HG03521 (cell line): ENCODE measurements around the gene BLACAT1.

Experiments used
- ATAC-seq: cut with Tn5 transposase; IDR thresholded peaks from one replicate; pipeline ENCODE4 v1.9.1; 2021; ENCODE audit warnings: mild to moderate bottlenecking, moderate library complexity; ENCODE audit not compliant: unreplicated experiment

The BLACAT1 gene

GRCh38 chr1:205455581-205456382 lies at the start of gene BLACAT1:
BLACAT1 (minus strand) TSS chr1:205456045.
- ATAC-seq: no peak

- no peak for ATAC-seq
Observed at GRCh38 chr1:205505076-205505729, 49.4 kb upstream of the BLACAT1 start.

- ATAC-seq: no peak
Observed at GRCh38 chr1:205504311-205505075, 48.6 kb upstream of the BLACAT1 start, which contains the start of gene CDK18. CDK18 (plus strand) TSS chr1:205504669; CDS start chr1:205523168, 18,499 bp downstream.

GRCh38 chr1:205502992-205503391 lies 47.1 kb upstream of the BLACAT1 start:
- ATAC-seq: no peak

GRCh38 chr1:205502111-205502810 lies 46.4 kb upstream of the BLACAT1 start:
- ATAC-seq: no peak

GRCh38 chr1:205500240-205501233 lies 44.7 kb upstream of the BLACAT1 start:
- no peak for ATAC-seq

GRCh38 chr1:205499789-205500188 lies 43.9 kb upstream of the BLACAT1 start:
- ATAC-seq: no peak

GRCh38 chr1:205497351-205497750 lies 41.5 kb upstream of the BLACAT1 start:
- no peak for ATAC-seq

GRCh38 chr1:205496661-205497060 lies 40.8 kb upstream of the BLACAT1 start:
- ATAC-seq: no peak

- no peak for ATAC-seq
Observed at GRCh38 chr1:205495237-205495823, 39.5 kb upstream of the BLACAT1 start.

GRCh38 chr1:205494115-205494514 lies 38.3 kb upstream of the BLACAT1 start:
- no peak for ATAC-seq

- ATAC-seq: no peak
Observed at GRCh38 chr1:205493241-205494085, 37.6 kb upstream of the BLACAT1 start.

- no peak for ATAC-seq
Observed at GRCh38 chr1:205492774-205493173, 36.9 kb upstream of the BLACAT1 start.

- no peak for ATAC-seq
Observed at GRCh38 chr1:205492201-205492667, 36.4 kb upstream of the BLACAT1 start.

GRCh38 chr1:205491794-205492193 lies 35.9 kb upstream of the BLACAT1 start:
- ATAC-seq: no peak

- no peak for ATAC-seq
Observed at GRCh38 chr1:205488074-205488723, 32.4 kb upstream of the BLACAT1 start.

- no peak for ATAC-seq
Observed at GRCh38 chr1:205486258-205486657, 30.4 kb upstream of the BLACAT1 start.
